MM.1S (cell line): ENCODE measurements around the gene GPR153.

Experiments
- DNase-seq: peaks from one replicate; pipeline ENCODE4 v3.0.0-alpha.2; 2015
- H2AFZ ChIP-seq: fragments of 300-600 bp; sonication (generic); 2 replicates; pipeline ENCODE4 v1.6.0; 2016; ENCODE audit warnings: antibody characterized with exemption, low read length
- H3F3A ChIP-seq: fragments of 300-600 bp; sonication (generic); 2 replicates; pipeline ENCODE4 v1.6.1; 2016; ENCODE audit warnings: mild to moderate bottlenecking, antibody characterized with exemption, low read length, moderate library complexity, mixed read lengths; ENCODE audit not compliant: insufficient read depth
- H3K27ac ChIP-seq: fragments of 300-600 bp; sonication (generic); 2 replicates; pipeline ENCODE4 v1.5.1; 2016; ENCODE audit warnings: mild to moderate bottlenecking, low read length
- H3K27me3 ChIP-seq: fragments of 300-600 bp; sonication (generic); replicated peaks from 2 replicates; pipeline ENCODE4 v1.6.0; 2016; ENCODE audit warnings: low read length; ENCODE audit not compliant: insufficient read depth
- H3K36me3 ChIP-seq: fragments of 300-600 bp; sonication (generic); replicated peaks from 2 replicates; pipeline ENCODE4 v1.6.1; 2016; ENCODE audit warnings: mild to moderate bottlenecking, low read length, mixed read lengths; ENCODE audit not compliant: insufficient read depth
- H3K4me1 ChIP-seq: fragments of 300-600 bp; sonication (generic); 2 replicates; pipeline ENCODE4 v1.6.1; 2016; ENCODE audit warnings: low read length, mixed read lengths
- H3K4me2 ChIP-seq: fragments of 300-600 bp; sonication (generic); 2 replicates; pipeline ENCODE4 v1.6.0; 2016; ENCODE audit warnings: low read depth, low read length
- H3K4me3 ChIP-seq: fragments of 300-600 bp; sonication (generic); 2 replicates; pipeline ENCODE4 v1.5.1; 2016; ENCODE audit warnings: low read length, mixed read lengths
- H3K79me2 ChIP-seq: fragments of 300-600 bp; sonication (generic); 2 replicates; pipeline ENCODE4 v1.6.1; 2016; ENCODE audit warnings: mixed run types, low read length, mixed read lengths
- H3K9ac ChIP-seq: fragments of 300-600 bp; sonication (generic); 2 replicates; pipeline ENCODE4 v1.6.1; 2016; ENCODE audit warnings: low read length, mixed read lengths
- H3K9me2 ChIP-seq: fragments of 300-600 bp; sonication (generic); replicated peaks from 2 replicates; pipeline ENCODE4 v1.6.1; 2016; ENCODE audit warnings: mild to moderate bottlenecking, low read length, mixed read lengths; ENCODE audit not compliant: insufficient read depth
- H3K9me3 ChIP-seq: fragments of 300-600 bp; sonication (generic); replicated peaks from 2 replicates; pipeline ENCODE4 v1.6.1; 2016; ENCODE audit warnings: mild to moderate bottlenecking, low read length, mixed read lengths; ENCODE audit not compliant: insufficient read depth
- H4K20me1 ChIP-seq: fragments of 300-600 bp; sonication (generic); 2 replicates; pipeline ENCODE4 v1.6.1; 2016; ENCODE audit warnings: mild to moderate bottlenecking, low read length, moderate library complexity, mixed read lengths; ENCODE audit not compliant: insufficient read depth
- CTCF ChIP-seq: fragments of 300-600 bp; sonication (generic); IDR thresholded peaks from 2 replicates; pipeline ENCODE4 v1.5.1; 2016; ENCODE audit warnings: antibody characterized with exemption, low read length, mixed read lengths
- EZH2 ChIP-seq: fragments of 300-600 bp; sonication (generic); optimal IDR thresholded peaks from 2 replicates; pipeline ENCODE3; 2017; ENCODE audit warnings: low read depth, mild to moderate bottlenecking, antibody characterized with exemption, low read length, mixed read lengths
- EZH2phosphoT487 ChIP-seq: fragments of 300-600 bp; sonication (generic); IDR thresholded peaks from 2 replicates; pipeline ENCODE4 v1.6.1; 2018; ENCODE audit warnings: antibody characterized with exemption, low read length

Gene GPR153

GRCh38 chr1:6288026-6288425 is 27.1 kb upstream of the GPR153 start:
- no peak overlapping the region for H3K9ac ChIP-seq
- no peak for DNase-seq

GRCh38 chr1:6287431-6287886 is 26.6 kb upstream of the GPR153 start:
- Histone ChIP-seq H3K9me2 (no peaks in the 10 kb centered on the region), H3K27me3 (no peaks in the 10 kb centered on the region), H3K4me3 (no peak overlapping the region), H3K4me2 (no peak overlapping the region), H3K36me3 (no peaks in the 10 kb centered on the region), H3F3A (no peaks in the 10 kb centered on the region), H3K9me3 (no peaks in the 10 kb centered on the region), H4K20me1 (no peaks in the 10 kb centered on the region), H3K4me1 (no peaks in the 10 kb centered on the region), H3K27ac (no peak overlapping the region), H3K79me2 (no peaks in the 10 kb centered on the region), H3K9ac (no peak overlapping the region), H2AFZ (no peak overlapping the region)
- TF ChIP-seq CTCF (no peak), EZH2phosphoT487 (no peak), EZH2 (no peak)
- DNase-seq = no peak

More at GRCh38 chr1:6288026-6288425, 27.1 kb upstream of the GPR153 start:
- TF ChIP-seq EZH2phosphoT487 = no peak
- no peak for TF ChIP-seq CTCF
- no peak for TF ChIP-seq EZH2
- H3K27me3 ChIP-seq = no peaks in the 10 kb centered on the region
- no peak overlapping the region for H3K27ac ChIP-seq
- no peaks in the 10 kb centered on the region for H3K9me2 ChIP-seq
- no peak overlapping the region for H3K4me3 ChIP-seq
- H4K20me1 ChIP-seq = no peaks in the 10 kb centered on the region
- H3K4me2 ChIP-seq = no peak overlapping the region
- H3F3A ChIP-seq = no peaks in the 10 kb centered on the region
- H3K9me3 ChIP-seq = no peaks in the 10 kb centered on the region
- H3K79me2 ChIP-seq = no peaks in the 10 kb centered on the region
- no peak overlapping the region for H2AFZ ChIP-seq
- H3K36me3 ChIP-seq = no peaks in the 10 kb centered on the region
- H3K4me1 ChIP-seq = no peaks in the 10 kb centered on the region

GRCh38 chr1:6287029-6287428 is 26.1 kb upstream of the GPR153 start:
- Histone ChIP-seq H3K79me2 (no peaks in the 10 kb centered on the region), H3K27me3 (no peaks in the 10 kb centered on the region), H3K4me3 (no peak overlapping the region), H3K36me3 (no peaks in the 10 kb centered on the region), H2AFZ (no peak overlapping the region), H4K20me1 (no peaks in the 10 kb centered on the region), H3K9ac (no peak overlapping the region), H3K4me2 (no peak overlapping the region), H3K4me1 (no peaks in the 10 kb centered on the region), H3K27ac (no peak overlapping the region), H3F3A (no peaks in the 10 kb centered on the region), H3K9me3 (no peaks in the 10 kb centered on the region), H3K9me2 (no peaks in the 10 kb centered on the region)
- DNase-seq = no peak
- TF ChIP-seq EZH2 (no peak), CTCF (no peak), EZH2phosphoT487 (no peak)
